22Rv1 (cell line): ENCODE results near the gene ADAMTS15.

Experiments used
- CTCF ChIP-seq: fragments of 450-650 bp; IDR thresholded peaks from 2 replicates; pipeline ENCODE4 v1.5.1; 2017; ENCODE audit warnings: mild to moderate bottlenecking
- ZFX ChIP-seq: fragments of 450-650 bp; IDR thresholded peaks from 2 replicates; pipeline ENCODE4 v1.6.1; 2017; ENCODE audit warnings: antibody characterized with exemption, borderline replicate concordance

GRCh38 chr11:130434521-130435223, 13.8 kb upstream of the ADAMTS15 start:
- TF ChIP-seq CTCF (peak; percentile 93), ZFX (no peak)
